OCI-LY1 (cell line): Measurements from ENCODE around the gene KIAA0586.

Source experiments
- H2AFZ ChIP-seq: fragments of 200-600 bp; sonication (generic), shearing (Covaris generic); 2 replicates; pipeline ENCODE4 v1.6.0; 2014; ENCODE audit warnings: antibody characterized with exemption, mild to moderate bottlenecking, low read length
- H3F3A ChIP-seq: fragments of 200-600 bp; sonication (generic), shearing (Covaris generic); 2 replicates; pipeline ENCODE4 v1.6.0; 2014; ENCODE audit warnings: mild to moderate bottlenecking, antibody characterized with exemption, low read length, moderate library complexity; ENCODE audit not compliant: insufficient read depth
- H3K27ac ChIP-seq: fragments of 200-600 bp; sonication (generic); 2 replicates; pipeline ENCODE4 v1.5.1; 2014; ENCODE audit warnings: low read length, mixed run types, mild to moderate bottlenecking, low read depth; ENCODE audit not compliant: poor library complexity, severe bottlenecking
- H3K27me3 ChIP-seq: fragments of 200-600 bp; sonication (generic); 2 replicates; pipeline ENCODE4 v1.6.0; 2014; ENCODE audit warnings: antibody characterized with exemption, mild to moderate bottlenecking, low read length, moderate library complexity; ENCODE audit not compliant: insufficient read depth
- H3K36me3 ChIP-seq: fragments of 200-600 bp; sonication (generic); 2 replicates; pipeline ENCODE4 v1.6.1; 2014; ENCODE audit warnings: mild to moderate bottlenecking, antibody characterized with exemption, low read length, moderate library complexity, mixed read lengths; ENCODE audit not compliant: insufficient read depth
- H3K4me1 ChIP-seq: fragments of 200-600 bp; sonication (generic); 2 replicates; pipeline ENCODE4 v1.5.1; 2014; ENCODE audit warnings: mild to moderate bottlenecking, low read length, moderate library complexity; ENCODE audit not compliant: insufficient read depth, severe bottlenecking
- H3K4me2 ChIP-seq: fragments of 200-600 bp; sonication (generic), shearing (Covaris generic); 2 replicates; pipeline ENCODE4 v1.6.1; 2014; ENCODE audit warnings: low read length
- H3K4me3 ChIP-seq: fragments of 200-600 bp; sonication (generic); 2 replicates; pipeline ENCODE4 v1.5.1; 2014; ENCODE audit warnings: low read length, low read depth, mild to moderate bottlenecking, mixed read lengths; ENCODE audit not compliant: poor library complexity, severe bottlenecking
- H3K79me2 ChIP-seq: fragments of 200-600 bp; shearing (Covaris generic); 2 replicates; pipeline ENCODE4 v1.6.1; 2016; ENCODE audit warnings: mixed run types, low read length, mixed read lengths; ENCODE audit not compliant: insufficient read depth
- H3K9ac ChIP-seq: fragments of 200-600 bp; sonication (generic), shearing (Covaris generic); 2 replicates; pipeline ENCODE4 v1.6.1; 2014; ENCODE audit warnings: mild to moderate bottlenecking, low read length, mixed read lengths
- H3K9me2 ChIP-seq: fragments of 200-600 bp; sonication (generic), shearing (Covaris generic); 2 replicates; pipeline ENCODE4 v1.6.1; 2014; ENCODE audit warnings: low read depth, mild to moderate bottlenecking, low read length, mixed read lengths
- H3K9me3 ChIP-seq: fragments of 200-600 bp; shearing (Covaris generic); 2 replicates; pipeline ENCODE4 v1.6.1; 2014; ENCODE audit warnings: low read length, mixed read lengths
- H4K20me1 ChIP-seq: fragments of 200-600 bp; sonication (generic), shearing (Covaris generic); 2 replicates; pipeline ENCODE4 v1.6.0; 2016; ENCODE audit warnings: mild to moderate bottlenecking, low read length; ENCODE audit not compliant: insufficient read depth
- CTCF ChIP-seq: fragments of 200-600 bp; sonication (generic), shearing (Covaris generic); IDR thresholded peaks from 2 replicates; pipeline ENCODE4 v1.5.1; 2017; ENCODE audit warnings: mild to moderate bottlenecking, antibody characterized with exemption, low read length, moderate library complexity, mixed read lengths
- EZH2 ChIP-seq: fragments of 200-600 bp; sonication (generic), shearing (Covaris generic); IDR thresholded peaks from 2 replicates; pipeline ENCODE4 v1.8.0; 2017; ENCODE audit warnings: borderline replicate concordance, mixed run types, mild to moderate bottlenecking, antibody characterized with exemption, low read length, moderate library complexity, mixed read lengths

Gene KIAA0586

GRCh38 chr14:58557242-58557641 lies 129.7 kb downstream of the KIAA0586 start:
- H3K36me3 ChIP-seq = no peaks in the 10 kb centered on the region
- no peak overlapping the region for H3K4me3 ChIP-seq
- no peaks in the 10 kb centered on the region for H3F3A ChIP-seq
- no peaks in the 10 kb centered on the region for H4K20me1 ChIP-seq
- H3K9me3 ChIP-seq = no peaks in the 10 kb centered on the region
- H3K27ac ChIP-seq = no peak overlapping the region
- no peak overlapping the region for H2AFZ ChIP-seq
- H3K27me3 ChIP-seq = no peaks in the 10 kb centered on the region
- H3K4me2 ChIP-seq = no peak overlapping the region
- no peaks in the 10 kb centered on the region for H3K9me2 ChIP-seq
- TF ChIP-seq EZH2 = no peak
- no peak for TF ChIP-seq CTCF
- no peaks in the 10 kb centered on the region for H3K79me2 ChIP-seq
- no peak overlapping the region for H3K9ac ChIP-seq
- no peaks in the 10 kb centered on the region for H3K4me1 ChIP-seq

- Histone ChIP-seq H3K4me2 (no peak overlapping the region), H3F3A (no peaks in the 10 kb centered on the region), H3K4me1 (no peaks in the 10 kb centered on the region), H3K4me3 (no peak overlapping the region), H3K27ac (no peak overlapping the region), H4K20me1 (no peaks in the 10 kb centered on the region), H3K9ac (no peak overlapping the region), H3K27me3 (no peaks in the 10 kb centered on the region), H3K9me2 (no peaks in the 10 kb centered on the region), H3K79me2 (no peaks in the 10 kb centered on the region), H2AFZ (no peak overlapping the region), H3K36me3 (no peaks in the 10 kb centered on the region), H3K9me3 (no peaks in the 10 kb centered on the region)
- TF ChIP-seq EZH2 (no peak), CTCF (no peak)
These were observed 132.7 kb downstream of the KIAA0586 start for GRCh38 chr14:58560208-58560607.

- no peaks in the 10 kb centered on the region for H3K9me3 ChIP-seq
- TF ChIP-seq CTCF (no peak), EZH2 (no peak)
- H3K4me2 ChIP-seq = no peak overlapping the region
- no peak overlapping the region for H3K27ac ChIP-seq
- H3K36me3 ChIP-seq = no peaks in the 10 kb centered on the region
- no peaks in the 10 kb centered on the region for H4K20me1 ChIP-seq
- no peaks in the 10 kb centered on the region for H3K27me3 ChIP-seq
- no peak overlapping the region for H3K9ac ChIP-seq
- no peaks in the 10 kb centered on the region for H3K79me2 ChIP-seq
- no peak overlapping the region for H3K4me3 ChIP-seq
- H3K9me2 ChIP-seq = no peaks in the 10 kb centered on the region
- no peaks in the 10 kb centered on the region for H3K4me1 ChIP-seq
- H3F3A ChIP-seq = no peaks in the 10 kb centered on the region
- no peak overlapping the region for H2AFZ ChIP-seq
These were observed 134.6 kb downstream of the KIAA0586 start for GRCh38 chr14:58562141-58562540.
